Effector CD4-positive, alpha-beta T cell (primary cell): Measurements from ENCODE around the gene FOXG1.

Experiments used
- DNase-seq: peaks from one replicate; pipeline ENCODE4 v3.0.0-alpha.2; 2020

Gene FOXG1

GRCh38 chr14:28762303-28762954, 4.2 kb upstream of the FOXG1 start:
- no peak for DNase-seq

GRCh38 chr14:28762955-28763326, 3.6 kb upstream of the FOXG1 start:
- no peak for DNase-seq

- no peak for DNase-seq
Measured at GRCh38 chr14:28763751-28764256, 2.8 kb upstream of the FOXG1 start.

- no peak for DNase-seq
Measured at GRCh38 chr14:28764257-28765160, 2.1 kb upstream of the FOXG1 start.

- DNase-seq: no peak
Measured at GRCh38 chr14:28765169-28765830, 1.3 kb upstream of the FOXG1 start.

- DNase-seq: no peak
Measured at GRCh38 chr14:28765831-28766468, 637 bp upstream of the FOXG1 start.

- DNase-seq: no peak
Measured at GRCh38 chr14:28767030-28767852, 654 bp downstream of the FOXG1 start.

- no peak for DNase-seq
Measured at GRCh38 chr14:28767853-28768741, 1.5 kb downstream of the FOXG1 start.

GRCh38 chr14:28769276-28769880, 2.8 kb downstream of the FOXG1 start:
- no peak for DNase-seq

GRCh38 chr14:28770061-28770460, 3.5 kb downstream of the FOXG1 start:
- DNase-seq: no peak

GRCh38 chr14:28770630-28771029, 4.0 kb downstream of the FOXG1 start:
- DNase-seq: no peak

GRCh38 chr14:28771168-28771567, 4.6 kb downstream of the FOXG1 start:
- DNase-seq: no peak

GRCh38 chr14:28772613-28773012, 6.0 kb downstream of the FOXG1 start:
- DNase-seq: no peak

- no peak for DNase-seq
Measured at GRCh38 chr14:28773176-28773575, 6.6 kb downstream of the FOXG1 start.

- DNase-seq: no peak
Measured at GRCh38 chr14:28773861-28774691, 7.5 kb downstream of the FOXG1 start.

- no peak for DNase-seq
Measured at GRCh38 chr14:28774764-28775735, 8.5 kb downstream of the FOXG1 start.

GRCh38 chr14:28776482-28777266, 10.1 kb downstream of the FOXG1 start:
- no peak for DNase-seq
